T-cell (primary cell): ENCODE measurements around the gene ERG. TPM values are rescaled to one million over a fixed set of nuclear protein-coding genes. Genes with fewer than 3 reads are reported as not detected.

Experiments used
- ATAC-seq, 4 experiments: fragments of 200-7000 bp in 3 of 4; fragments of 150-1000 bp in 1 of 4; cut with Tn5 transposase; replicated peaks in 1 of 4; 1 replicate in 3 of 4; 2 replicates in 1 of 4; pipeline ENCODE4 v1.10.0; 2021; ENCODE audit warnings: moderate library complexity in 3 of 4, mild to moderate bottlenecking in 2 of 4, moderate number of reproducible peaks in 1 of 4
- CTCF ChIA-PET, 2 donors: fragments of 300-600 bp; sonication (Branson Sonifier 250); formaldehyde crosslinking; loops; one replicate each; lab custom pipeline; 2022; ENCODE audit warnings: antibody characterized with exemption in 2 of 2; lab: Charles Lee
- POLR2A ChIA-PET, 2 donors: fragments of 300-600 bp; sonication (Branson Sonifier 250); formaldehyde crosslinking; loops; one replicate each; lab custom pipeline; 2022; ENCODE audit warnings: antibody characterized with exemption in 2 of 2; lab: Charles Lee
- DNase-seq, 35 experiments: peaks; one replicate each; pipeline versions ENCODE4 v3.0.0 to v3.0.0-alpha.2; 2013 to 2023
- H3K27ac ChIP-seq: one replicate; pipeline ENCODE4 v1.5.1; 2013; ENCODE audit warnings: low read length
- H3K27me3 ChIP-seq, 2 experiments: replicated peaks in 1 of 2; 1 replicate in 1 of 2; 2 replicates in 1 of 2; pipeline versions ENCODE4 v1.6.1 to v1.7.0; 2013; ENCODE audit warnings: low read length in 1 of 2, mixed read lengths in 1 of 2; ENCODE audit not compliant: control insufficient read depth in 2 of 2, insufficient read depth in 2 of 2; ENCODE audit errors: extremely low read depth in 1 of 2
- H3K36me3 ChIP-seq, 2 donors: 1 replicate in 1 of 2; 2 replicates in 1 of 2; pipeline versions ENCODE4 v1.6.1 to v1.7.0; 2013; ENCODE audit warnings: low read length in 1 of 2; ENCODE audit not compliant: control insufficient read depth in 2 of 2, insufficient read depth in 1 of 2; ENCODE audit errors: extremely low read depth in 1 of 2
- H3K4me1 ChIP-seq, 2 experiments: 1 replicate in 1 of 2; 2 replicates in 1 of 2; pipeline versions ENCODE4 v1.6.1 to v1.7.0; 2013; ENCODE audit warnings: low read length in 2 of 2, mixed read lengths in 1 of 2; ENCODE audit not compliant: insufficient read depth in 2 of 2, control insufficient read depth in 1 of 2; ENCODE audit errors: extremely low read depth in 1 of 2
- H3K4me3 ChIP-seq, 2 donors: 1 replicate in 1 of 2; 2 replicates in 1 of 2; pipeline versions ENCODE4 v1.5.1 to v1.7.0; 2013; ENCODE audit warnings: mild to moderate bottlenecking in 2 of 2, low read length in 1 of 2, moderate library complexity in 1 of 2; ENCODE audit not compliant: control insufficient read depth in 1 of 2; ENCODE audit errors: extremely low read depth in 1 of 2
- H3K9me3 ChIP-seq: 2 replicates; pipeline ENCODE4 v1.7.0; 2013
- H3K27ac Mint-ChIP-seq, 2 donors: one replicate each; pipeline ENCODE4 v1.8.0; 2020 to 2021; ENCODE audit warnings: mild to moderate bottlenecking in 2 of 2, mixed read lengths in 2 of 2
- H3K27me3 Mint-ChIP-seq, 2 donors: one replicate each; pipeline ENCODE4 v1.8.0; 2021 to 2022; ENCODE audit warnings: mixed read lengths in 2 of 2
- H3K36me3 Mint-ChIP-seq: one replicate; pipeline ENCODE4 v1.8.0; 2021; ENCODE audit warnings: mixed read lengths
- H3K4me1 Mint-ChIP-seq, 3 donors: one replicate each; pipeline ENCODE4 v1.8.0; 2020 to 2022; ENCODE audit warnings: mixed read lengths in 3 of 3, mild to moderate bottlenecking in 1 of 3
- H3K4me3 Mint-ChIP-seq, 3 donors: one replicate each; pipeline ENCODE4 v1.8.0; 2020 to 2022; ENCODE audit warnings: mild to moderate bottlenecking in 3 of 3, mixed read lengths in 3 of 3, moderate library complexity in 3 of 3
- H3K9me3 Mint-ChIP-seq, 3 donors: one replicate each; pipeline ENCODE4 v1.8.0; 2020 to 2022; ENCODE audit warnings: mixed read lengths in 3 of 3
- WGBS: methylation state at CpG from one replicate; pipeline ENCODE4 v1.1.5; 2013; ENCODE audit warnings: missing lambda C conversion rate; ENCODE audit not compliant: insufficient coverage; 5-methylcytosine and 5-hydroxymethylcytosine counted together
- total RNA-seq, 35 experiments: library from RNA in 6 of 35; stranded (reverse) in 6 of 35; fragments of 120-200 nt in 1 of 35; gene quantifications; one replicate each; pipeline versions ENCODE4 v1.2.1 to v1.2.4 and lab custom pipeline; 2013 to 2026

ERG gene
- total RNA-seq, 5 donors from 2014 or later (not counting 1 experiment from before 2014, with no cell fraction given) = 0.54 to 1.5 (median 0.85) TPM; not detected in 1

DNA sequence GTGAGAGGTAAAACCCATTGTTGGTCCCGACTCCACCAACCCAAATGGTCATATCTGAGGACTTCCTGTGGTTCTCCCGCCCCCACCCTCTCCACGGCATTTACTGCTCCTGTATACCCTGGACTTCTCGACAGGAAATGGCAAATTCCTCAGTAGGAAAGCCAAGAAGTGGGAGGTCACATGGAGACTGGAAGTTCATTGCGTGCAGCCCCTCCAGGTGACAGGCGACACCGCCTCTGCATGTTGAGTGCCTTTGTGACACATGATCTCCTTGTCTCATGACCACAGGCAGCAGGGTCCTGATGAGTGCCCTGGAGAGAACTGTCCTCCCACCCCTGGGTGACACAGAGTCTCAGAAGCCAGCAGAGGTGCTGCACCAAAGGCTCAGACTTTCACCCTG, 24.2 kb downstream of the ERG start:
- peaks cover 0 to 9% (median 0%) of the 10 kb centered on the region in 3 donors for H3K4me1 Mint-ChIP-seq
- Histone ChIP-seq H3K36me3 (no peaks in the 10 kb centered on the region), H3K4me1 (peaks cover 0 to 3% of the 10 kb centered on the region in 2 experiments), H3K27ac (no peak overlapping the region), H3K9me3 (no peaks in the 10 kb centered on the region), H3K27me3 (peaks cover 0 to 23% of the 10 kb centered on the region in 2 experiments), H3K4me3 (no peak overlapping the region)
- no peaks in the 10 kb centered on the region for H3K9me3 Mint-ChIP-seq
- H3K4me3 Mint-ChIP-seq = no peak overlapping the region
- POLR2A ChIA-PET = no interaction called here
- CTCF ChIA-PET = interaction anchor here in 1 of 2 donors (0.6 kb wide), 1 partner anchor 934 kb away, joined by 3 read pairs; no protein-coding TSS in a partner anchor
- DNase-seq (no peak), ATAC-seq (no peak)
- WGBS = 81% methylated on average over 3 of the region's 7 CpGs
- H3K27ac Mint-ChIP-seq = no peak overlapping the region
- H3K27me3 Mint-ChIP-seq = peaks cover 59 to 62% of the 10 kb centered on the region in 2 donors
- no peaks in the 10 kb centered on the region for H3K36me3 Mint-ChIP-seq

DNA sequence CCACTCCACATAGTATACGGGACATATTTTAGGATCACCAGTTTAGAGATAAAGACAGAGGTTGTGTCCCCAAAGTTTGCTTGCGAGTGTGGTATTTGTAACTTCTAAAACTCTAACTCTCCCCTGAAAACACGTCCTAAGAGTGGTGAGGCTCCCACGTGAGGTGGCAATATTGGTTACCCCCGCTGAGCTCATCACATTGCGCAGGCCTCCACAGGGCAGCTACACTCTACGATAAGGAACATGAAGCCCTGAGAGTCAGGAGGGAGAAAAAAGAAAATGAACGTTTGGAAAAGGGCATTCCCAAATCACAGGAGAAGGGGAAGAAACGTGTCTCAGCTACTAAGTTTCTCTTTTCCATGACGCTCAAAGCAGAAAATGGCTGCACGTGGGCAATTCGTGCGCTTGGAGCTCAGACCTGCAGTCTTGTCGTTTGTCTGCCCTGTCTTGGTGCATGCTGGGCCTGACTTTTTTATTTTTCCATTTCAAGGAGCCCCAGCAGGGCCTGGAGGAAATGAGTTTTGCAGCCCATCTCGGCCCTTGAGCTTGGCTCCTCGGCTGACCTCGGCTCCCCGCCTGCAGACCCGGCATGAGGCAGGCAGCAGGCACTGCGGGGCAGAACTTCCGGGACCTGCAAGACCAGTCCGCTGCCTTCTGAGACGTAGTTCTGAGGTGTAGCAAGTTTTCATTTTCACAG, 25.7 kb downstream of the ERG start:
- no peak overlapping the region for H3K4me3 ChIP-seq
- Mint-ChIP-seq H3K4me1 (peaks cover 0 to 9% (median 0%) of the 10 kb centered on the region in 3 donors), H3K36me3 (no peaks in the 10 kb centered on the region), H3K9me3 (no peaks in the 10 kb centered on the region), H3K27me3 (peaks cover 46 to 49% of the 10 kb centered on the region in 2 donors), H3K27ac (no peak overlapping the region), H3K4me3 (no peak overlapping the region)
- H3K27me3 ChIP-seq = peaks cover 0 to 23% of the 10 kb centered on the region in 2 experiments
- no peak for DNase-seq
- WGBS = 63% methylated on average over 14 of the region's 23 CpGs
- CTCF ChIA-PET = no interaction called here
- ATAC-seq = no peak
- peaks cover 0 to 2% of the 10 kb centered on the region in 2 experiments for H3K4me1 ChIP-seq
- H3K36me3 ChIP-seq = no peaks in the 10 kb centered on the region
- H3K27ac ChIP-seq = no peak overlapping the region
- H3K9me3 ChIP-seq = no peaks in the 10 kb centered on the region
- POLR2A ChIA-PET = interaction anchor here in 1 of 2 donors (0.5 kb wide), 1 partner anchor 335 kb away, joined by 6 read pairs; no protein-coding TSS in a partner anchor

DNA sequence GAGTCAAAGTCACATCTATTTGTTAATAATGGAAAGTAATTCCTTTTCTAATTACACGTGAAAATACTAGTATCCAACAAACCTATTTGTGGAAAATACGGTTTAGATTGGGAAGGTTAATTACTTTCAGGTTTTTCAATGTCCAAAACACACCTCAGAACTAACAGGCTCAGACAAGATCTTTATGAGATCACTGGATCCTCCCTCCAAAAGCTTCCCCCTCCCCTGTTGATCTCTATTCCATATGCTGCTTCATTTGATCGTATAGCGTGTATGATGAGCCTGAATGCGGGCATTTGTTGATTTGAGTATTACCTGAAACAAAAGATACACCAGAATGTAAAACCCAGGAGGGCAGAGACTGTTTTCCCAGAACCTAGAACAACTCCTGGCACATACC, 26.5 kb downstream of the ERG start:
- peaks cover 0 to 9% (median 0%) of the 10 kb centered on the region in 3 donors for H3K4me1 Mint-ChIP-seq
- no CpG with 5 or more reads among the region's 5 CpGs for WGBS
- no peaks in the 10 kb centered on the region for H3K9me3 ChIP-seq
- H3K27me3 Mint-ChIP-seq = peaks cover 41 to 46% of the 10 kb centered on the region in 2 donors
- no peak overlapping the region for H3K27ac ChIP-seq
- H3K27me3 ChIP-seq = peaks cover 0 to 23% of the 10 kb centered on the region in 2 experiments
- H3K4me1 ChIP-seq = peaks cover 0 to 2% of the 10 kb centered on the region in 2 experiments
- no peaks in the 10 kb centered on the region for H3K36me3 Mint-ChIP-seq
- H3K36me3 ChIP-seq = no peaks in the 10 kb centered on the region
- no peak overlapping the region for H3K4me3 Mint-ChIP-seq
- DNase-seq (no peak), ATAC-seq (no peak)
- H3K4me3 ChIP-seq = no peak overlapping the region
- ChIA-PET POLR2A (no interaction called here), CTCF (no interaction called here)
- no peak overlapping the region for H3K27ac Mint-ChIP-seq
- H3K9me3 Mint-ChIP-seq = no peaks in the 10 kb centered on the region

DNA sequence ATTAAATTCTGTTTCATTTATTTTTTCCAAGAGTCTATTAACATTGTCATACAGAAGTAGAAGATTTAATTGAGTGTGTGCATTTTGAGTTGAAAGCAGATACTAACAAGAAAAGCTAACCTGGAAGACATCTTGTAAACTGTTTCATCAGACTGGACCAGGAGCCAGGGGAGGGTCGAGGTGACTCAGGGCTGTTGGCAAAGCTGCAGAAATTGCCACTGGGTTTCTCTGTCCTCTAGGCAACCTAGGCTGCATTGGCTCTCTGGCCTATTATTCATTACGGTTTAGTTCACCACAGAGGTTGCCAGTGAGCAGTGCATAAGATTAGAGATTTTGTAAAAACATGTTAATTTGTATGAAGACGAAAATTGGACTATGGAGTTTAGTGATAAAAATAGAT, 27.5 kb downstream of the ERG start:
- Mint-ChIP-seq H3K4me1 (peaks cover 0 to 1% (median 0%) of the 10 kb centered on the region in 3 donors), H3K36me3 (no peaks in the 10 kb centered on the region), H3K27ac (no peak overlapping the region), H3K4me3 (no peak overlapping the region), H3K27me3 (peaks cover 33 to 40% of the 10 kb centered on the region in 2 donors), H3K9me3 (no peaks in the 10 kb centered on the region)
- Histone ChIP-seq H3K4me1 (peaks cover 0 to 2% of the 10 kb centered on the region in 2 experiments), H3K27ac (no peak overlapping the region), H3K4me3 (no peak overlapping the region), H3K27me3 (peaks cover 0 to 19% of the 10 kb centered on the region in 2 experiments), H3K36me3 (no peaks in the 10 kb centered on the region), H3K9me3 (no peaks in the 10 kb centered on the region)
- no CpG with 5 or more reads among the region's 3 CpGs for whole genome bisulfite sequencing
- no peak for DNase-seq
- ChIA-PET CTCF (no interaction called here), POLR2A (interaction anchor here in 1 of 2 donors (0.6 kb wide), 1 partner anchor 84 kb away, joined by 3 read pairs; no protein-coding TSS in a partner anchor)
- no peak for ATAC-seq

DNA sequence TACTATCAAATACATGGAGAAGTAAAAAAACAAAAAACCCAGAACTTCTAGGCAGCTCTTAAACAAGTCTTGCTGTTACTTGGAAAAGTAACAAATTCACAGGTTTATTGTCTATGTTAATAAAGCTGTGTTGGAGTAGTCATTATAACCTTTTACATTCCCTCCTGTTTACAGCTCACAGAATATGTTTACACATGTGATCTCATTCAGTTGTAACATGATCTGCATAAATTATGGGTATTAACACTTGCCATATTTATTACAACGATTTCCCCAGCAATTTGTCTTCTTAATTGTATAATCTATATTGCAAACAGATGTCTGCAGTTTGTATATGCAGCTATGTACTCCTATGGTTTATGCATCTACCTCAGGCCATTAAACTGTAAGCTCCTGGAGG, 28.6 kb downstream of the ERG start:
- Histone ChIP-seq H3K4me1 (no peaks in the 10 kb centered on the region), H3K36me3 (no peaks in the 10 kb centered on the region), H3K27me3 (peaks cover 0 to 14% of the 10 kb centered on the region in 2 experiments), H3K27ac (no peak overlapping the region), H3K4me3 (no peak overlapping the region), H3K9me3 (no peaks in the 10 kb centered on the region)
- Mint-ChIP-seq H3K4me3 (no peak overlapping the region), H3K27ac (no peak overlapping the region), H3K36me3 (no peaks in the 10 kb centered on the region), H3K27me3 (peaks cover 28 to 35% of the 10 kb centered on the region in 2 donors), H3K4me1 (no peaks in the 10 kb centered on the region), H3K9me3 (no peaks in the 10 kb centered on the region)
- no CpG with 5 or more reads among the region's 1 CpG for WGBS
- POLR2A ChIA-PET = no interaction called here
- DNase-seq = no peak
- no peak for ATAC-seq
- CTCF ChIA-PET = no interaction called here

DNA sequence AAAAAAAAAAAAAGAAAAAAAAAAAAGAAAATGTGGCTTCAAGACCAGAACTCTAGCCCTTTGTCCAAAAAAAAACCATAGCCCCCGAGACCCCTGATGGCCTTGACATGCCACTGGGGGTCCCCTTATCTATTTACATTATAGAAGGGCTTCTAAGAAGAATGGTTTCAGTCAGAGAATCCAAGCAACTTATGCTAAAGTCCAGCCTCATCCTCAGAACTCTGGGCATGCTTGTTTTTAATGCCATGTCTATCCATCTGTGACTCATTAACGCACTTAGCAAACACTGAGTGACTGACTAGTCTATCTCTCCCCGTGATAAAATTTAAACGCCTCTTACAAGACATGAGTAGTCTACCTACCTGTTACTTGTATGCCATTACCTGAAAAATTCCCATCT, 29.3 kb downstream of the ERG start:
- ChIA-PET CTCF (no interaction called here), POLR2A (no interaction called here)
- peaks cover 22 to 29% of the 10 kb centered on the region in 2 donors for H3K27me3 Mint-ChIP-seq
- Histone ChIP-seq H3K9me3 (no peaks in the 10 kb centered on the region), H3K36me3 (no peaks in the 10 kb centered on the region), H3K27me3 (peaks cover 0 to 11% of the 10 kb centered on the region in 2 experiments), H3K4me1 (no peaks in the 10 kb centered on the region), H3K4me3 (no peak overlapping the region), H3K27ac (no peak overlapping the region)
- no peak overlapping the region for H3K27ac Mint-ChIP-seq
- H3K9me3 Mint-ChIP-seq = no peaks in the 10 kb centered on the region
- H3K4me3 Mint-ChIP-seq = no peak overlapping the region
- no peaks in the 10 kb centered on the region for H3K4me1 Mint-ChIP-seq
- WGBS = 90% methylated on average over 3 of the region's 4 CpGs
- no peaks in the 10 kb centered on the region for H3K36me3 Mint-ChIP-seq
- no peak for DNase-seq
- no peak for ATAC-seq
